Endothelial cell of umbilical vein (primary cell): Measurements from ENCODE around the gene SEMA4C. TPM values are rescaled to one million over a fixed set of nuclear protein-coding genes. Genes with fewer than 3 reads are reported as not detected.
A peak's percentile ranks its signal among the peaks of the same experiment; 100 is the strongest.

Experiments used
- BruUV-seq: library from RNA; stranded (reverse); fragments of 400-500 nt; replicated peaks from 2 replicates; lab custom pipeline; 2021; lab: Mats Ljungman, UMichigan
- CTCF ChIA-PET: fragments of 300-600, 350-600 bp; sonication (Branson Sonifier 250); formaldehyde crosslinking; loops from one replicate; lab custom pipeline; 2021; ENCODE audit warnings: antibody characterized with exemption, inconsistent platforms; lab: Charles Lee
- POLR2A ChIA-PET: fragments of 300-600, 350-600 bp; sonication (Branson Sonifier 250); formaldehyde crosslinking; loops from one replicate; lab custom pipeline; 2021; ENCODE audit warnings: antibody characterized with exemption, inconsistent platforms; lab: Charles Lee
- DNase-seq: peaks from one replicate; pipeline ENCODE4 v3.0.0-alpha.2; 2011; ENCODE audit warnings: low read depth, low spot score
- FAIRE-seq: peaks from 2 replicates; lab custom pipeline; 2011; peaks lifted over from hg19 to GRCh38; lab: Jason Lieb, UNC
- H2AFZ ChIP-seq: 2 replicates; pipeline ENCODE4 v1.6.0; 2012; ENCODE audit warnings: low read depth, low read length, control low read depth, inconsistent platforms
- H3K27ac ChIP-seq: 2 replicates; pipeline ENCODE4 v1.5.1; 2011; ENCODE audit warnings: low read depth, mild to moderate bottlenecking, control low read depth, low read length, moderate library complexity; ENCODE audit not compliant: insufficient read depth
- H3K27me3 ChIP-seq, 2 experiments: 2 replicates each; pipeline versions ENCODE4 v1.6.0 to v1.6.1; 2011; ENCODE audit warnings: low read length in 2 of 2, mixed read lengths in 1 of 2; ENCODE audit not compliant: control insufficient read depth in 2 of 2, insufficient read depth in 2 of 2
- H3K36me3 ChIP-seq, 2 experiments: 2 replicates in 1 of 2; 3 replicates in 1 of 2; pipeline ENCODE4 v1.5.1; 2011; ENCODE audit warnings: low read length in 2 of 2, mild to moderate bottlenecking in 1 of 2, moderate library complexity in 1 of 2; ENCODE audit not compliant: control insufficient read depth in 2 of 2, insufficient read depth in 2 of 2; ENCODE audit errors: extremely low read depth in 1 of 2
- H3K4me1 ChIP-seq: 3 replicates; pipeline ENCODE4 v1.5.1; 2011; ENCODE audit warnings: mild to moderate bottlenecking, low read length; ENCODE audit not compliant: control insufficient read depth, insufficient read depth; ENCODE audit errors: extremely low read depth
- H3K4me2 ChIP-seq: 2 replicates; pipeline ENCODE4 v1.6.1; 2011; ENCODE audit warnings: low read length, control low read depth, mixed read lengths; ENCODE audit not compliant: insufficient read depth
- H3K4me3 ChIP-seq, 3 experiments: fragments of 200-600 bp in 1 of 3; sonication (generic), shearing (Covaris generic) in 1 of 3; replicated peaks in 1 of 3; 2 replicates each; pipeline ENCODE4 v1.5.1; 2011 to 2016; ENCODE audit warnings: control low read depth in 3 of 3, low read length in 3 of 3, mild to moderate bottlenecking in 2 of 3, inconsistent platforms in 1 of 3, low read depth in 1 of 3, moderate library complexity in 1 of 3; ENCODE audit not compliant: insufficient read depth in 1 of 3
- H3K79me2 ChIP-seq: 2 replicates; pipeline ENCODE4 v1.6.0; 2012; ENCODE audit warnings: low read length, inconsistent platforms; ENCODE audit not compliant: control insufficient read depth, insufficient read depth
- H3K9ac ChIP-seq: replicated peaks from 2 replicates; pipeline ENCODE3; 2011; ENCODE audit warnings: low read length, control low read depth; ENCODE audit not compliant: insufficient read depth; ENCODE audit errors: extremely low read depth
- H3K9me1 ChIP-seq: replicated peaks from 3 replicates; pipeline ENCODE4 v1.6.0; 2011; ENCODE audit warnings: mild to moderate bottlenecking, low read length; ENCODE audit not compliant: control insufficient read depth, insufficient read depth; ENCODE audit errors: extremely low read depth
- H3K9me3 ChIP-seq: replicated peaks from 2 replicates; pipeline ENCODE4 v1.5.1; 2012; ENCODE audit warnings: low read length, inconsistent platforms; ENCODE audit not compliant: control insufficient read depth, insufficient read depth
- H4K20me1 ChIP-seq: replicated peaks from 2 replicates; pipeline ENCODE3; 2011; ENCODE audit warnings: mild to moderate bottlenecking, low read length; ENCODE audit not compliant: control insufficient read depth, insufficient read depth; ENCODE audit errors: extremely low read depth
- JUN ChIP-seq: IDR thresholded peaks from 2 replicates; pipeline ENCODE4 v1.6.1; 2011; ENCODE audit warnings: borderline replicate concordance, low read depth; ENCODE audit not compliant: insufficient read length, insufficient read depth
- POLR2A ChIP-seq: IDR thresholded peaks from 2 replicates; pipeline ENCODE4 v1.6.1; 2012; ENCODE audit warnings: low read depth, mild to moderate bottlenecking, control low read depth, low read length
- POLR2AphosphoS5 ChIP-seq: IDR thresholded peaks from 2 replicates; pipeline ENCODE4 v1.6.1; 2012; ENCODE audit warnings: low read depth, mild to moderate bottlenecking, control low read depth, low read length, moderate library complexity; ENCODE audit not compliant: insufficient read depth
- dilution Hi-C: fragments of 300-500 bp; cut with MboI; formaldehyde crosslinking; loops from one replicate; pipeline ENCODE4 v1.15.0; 2019; ENCODE audit warnings: low sequenced_read_pairs; ENCODE audit not compliant: extremely low pct_ligation_motif_present
- intact Hi-C: fragments of 100-400 bp; cut with micrococcal nuclease; formaldehyde crosslinking; loops from one replicate; pipeline ENCODE4 v1.10.0; 2022
- polyA plus RNA-seq, 4 experiments: library from polyadenylated mRNA; depleted of rRNA in 3 of 4; stranded (reverse) in 3 of 4; unstranded in 1 of 4; fragments of >200 nt; gene quantifications; 2 replicates each; pipeline versions ENCODE4 v1.2.1 to v1.2.3, GENCODE V29; 2011 to 2012; ENCODE audit warnings: missing spikeins in 1 of 4
- total RNA-seq: library from RNA; stranded (reverse); gene quantifications from 2 replicates; pipeline ENCODE4 v1.2.3, GENCODE V29; 2021
- TF ChIP-seq, protein P1 (sequence below), 2 donors: IDR thresholded peaks; 1 replicate in 1 of 2; 2 replicates in 1 of 2; pipeline ENCODE4 v1.5.1; 2011; ENCODE audit warnings: low read length in 2 of 2, mild to moderate bottlenecking in 2 of 2, moderate library complexity in 2 of 2, control low read depth in 1 of 2, inconsistent platforms in 1 of 2, low read depth in 1 of 2; ENCODE audit not compliant: insufficient read depth in 1 of 2; ENCODE audit errors: extremely low read depth in 1 of 2
- TF ChIP-seq, protein P2 (sequence below): IDR thresholded peaks from 2 replicates; pipeline ENCODE4 v1.6.1; 2011; ENCODE audit not compliant: insufficient read depth, insufficient read length

The SEMA4C gene
- total and polyA plus RNA-seq, 2 donors (not counting 3 experiments of a cell fraction or from before 2014, with no cell fraction given): 16.4 to 17.3 TPM

DNA sequence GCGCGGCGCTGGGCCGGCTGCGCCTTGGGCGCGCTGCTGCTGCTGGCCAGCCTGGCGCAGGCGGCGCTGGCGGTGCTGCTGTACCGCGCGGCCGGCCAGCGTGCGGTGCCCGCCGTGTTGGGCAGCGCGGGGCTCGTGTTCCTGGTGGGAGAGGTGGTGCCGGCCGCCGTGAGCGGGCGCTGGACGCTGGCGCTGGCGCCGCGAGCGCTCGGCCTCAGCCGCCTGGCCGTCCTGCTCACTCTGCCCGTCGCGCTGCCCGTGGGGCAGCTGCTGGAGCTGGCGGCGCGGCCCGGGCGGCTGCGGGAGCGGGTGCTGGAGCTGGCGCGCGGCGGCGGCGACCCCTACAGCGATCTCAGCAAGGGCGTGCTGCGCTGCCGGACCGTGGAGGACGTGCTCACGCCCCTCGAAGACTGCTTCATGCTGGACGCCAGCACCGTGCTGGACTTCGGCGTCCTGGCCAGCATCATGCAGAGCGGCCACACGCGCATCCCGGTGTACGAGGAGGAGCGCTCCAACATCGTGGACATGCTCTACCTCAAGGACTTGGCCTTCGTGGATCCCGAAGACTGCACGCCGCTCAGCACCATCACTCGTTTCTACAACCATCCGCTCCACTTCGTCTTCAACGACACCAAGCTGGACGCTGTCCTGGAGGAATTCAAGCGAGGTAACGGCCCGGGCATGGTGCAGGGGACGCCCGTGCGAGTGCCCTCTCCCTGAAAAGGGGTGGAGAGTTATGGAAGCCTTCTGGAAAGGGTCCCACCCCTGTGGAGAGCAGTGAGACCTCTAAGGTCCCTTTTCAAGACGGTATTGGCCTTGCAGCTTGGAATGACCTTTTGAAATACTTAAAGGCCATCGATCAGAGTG lies 52.8 kb downstream of the SEMA4C start:
- H3K4me2 ChIP-seq: peak overlapping the region; percentile 78
- no peaks in the 10 kb centered on the region for H3K9me1 ChIP-seq
- peaks cover 13% of the 10 kb centered on the region for H3K4me1 ChIP-seq
- FAIRE-seq: peak; percentile 62
- dilution Hi-C loops: no loop called here
- no peaks in the 10 kb centered on the region for H3K36me3 ChIP-seq
- peaks cover 10% of the 10 kb centered on the region for H3K79me2 ChIP-seq
- CTCF ChIA-PET: interaction anchor here (0.8 to 2.9 kb wide), 14 partner anchors 16 to 409 kb away, joined by 3 to 16 read pairs (median 4); partner anchors contain the start of genes ANKRD36 and ANKRD39
- no TSS peak for BruUV-seq
- H3K27me3 ChIP-seq: no peaks in the 10 kb centered on the region
- H3K4me3 ChIP-seq: peak overlapping the region in 2 of 3 experiments; percentile 29 to 52
- H4K20me1 ChIP-seq: no peaks in the 10 kb centered on the region
- POLR2A ChIA-PET: no interaction called here
- H3K9ac ChIP-seq: no peak overlapping the region
- TF ChIP-seq POLR2A (no peak), POLR2AphosphoS5 (no peak), JUN (no peak)
- TF ChIP-seq, protein P1, sequence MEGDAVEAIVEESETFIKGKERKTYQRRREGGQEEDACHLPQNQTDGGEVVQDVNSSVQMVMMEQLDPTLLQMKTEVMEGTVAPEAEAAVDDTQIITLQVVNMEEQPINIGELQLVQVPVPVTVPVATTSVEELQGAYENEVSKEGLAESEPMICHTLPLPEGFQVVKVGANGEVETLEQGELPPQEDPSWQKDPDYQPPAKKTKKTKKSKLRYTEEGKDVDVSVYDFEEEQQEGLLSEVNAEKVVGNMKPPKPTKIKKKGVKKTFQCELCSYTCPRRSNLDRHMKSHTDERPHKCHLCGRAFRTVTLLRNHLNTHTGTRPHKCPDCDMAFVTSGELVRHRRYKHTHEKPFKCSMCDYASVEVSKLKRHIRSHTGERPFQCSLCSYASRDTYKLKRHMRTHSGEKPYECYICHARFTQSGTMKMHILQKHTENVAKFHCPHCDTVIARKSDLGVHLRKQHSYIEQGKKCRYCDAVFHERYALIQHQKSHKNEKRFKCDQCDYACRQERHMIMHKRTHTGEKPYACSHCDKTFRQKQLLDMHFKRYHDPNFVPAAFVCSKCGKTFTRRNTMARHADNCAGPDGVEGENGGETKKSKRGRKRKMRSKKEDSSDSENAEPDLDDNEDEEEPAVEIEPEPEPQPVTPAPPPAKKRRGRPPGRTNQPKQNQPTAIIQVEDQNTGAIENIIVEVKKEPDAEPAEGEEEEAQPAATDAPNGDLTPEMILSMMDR (IDR thresholded peaks at IDR 0.05; ENCODE audit: extremely low read depth in 1 of 2, insufficient read depth in 1 of 2, low read depth in 1 of 2, low read length in 2 of 2): no peak
- TF ChIP-seq, protein P2, sequence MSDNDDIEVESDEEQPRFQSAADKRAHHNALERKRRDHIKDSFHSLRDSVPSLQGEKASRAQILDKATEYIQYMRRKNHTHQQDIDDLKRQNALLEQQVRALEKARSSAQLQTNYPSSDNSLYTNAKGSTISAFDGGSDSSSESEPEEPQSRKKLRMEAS: no peak
- no peaks in the 10 kb centered on the region for H3K9me3 ChIP-seq
- H2AFZ ChIP-seq: peak overlapping the region; percentile 87
- peak; percentile 41 for DNase-seq
- intact Hi-C loops: loop anchor here (1.0 to 2.0 kb wide), 5 partner anchors 41 to 280 kb away; partner anchors contain the start of genes ANKRD39, ARID5A, CNNM4 and KANSL3
- no peak overlapping the region for H3K27ac ChIP-seq
